Measurements from ENCODE around the gene KATNA1.

GRCh38 chr6:149559389-149559788 lies 89.1 kb downstream of the KATNA1 start:
- TF ChIP-seq REST (IDR thresholded peaks at IDR 0.05; ENCODE audit: low read depth) (no peak), MAX (IDR thresholded peaks at IDR 0.05) (no peak), EP300 (IDR thresholded peaks at IDR 0.05; ENCODE audit: borderline replicate concordance) (no peak), RAD21 (IDR thresholded peaks at IDR 0.05; ENCODE audit: low read depth) (no peak), CREB1 (IDR thresholded peaks at IDR 0.05; ENCODE audit: low read depth) (no peak), YY1 (IDR thresholded peaks at IDR 0.05; ENCODE audit: low read depth) (no peak), TAF1 (IDR thresholded peaks at IDR 0.05; ENCODE audit: low read depth) (no peak), TCF12 (IDR thresholded peaks at IDR 0.05; ENCODE audit: low read depth) (no peak), ZBTB7A (IDR thresholded peaks at IDR 0.05; ENCODE audit: low read depth) (no peak)
